Natural killer cell (primary cell): ENCODE results near the gene SYNGR1. TPM values are rescaled to one million over a fixed set of nuclear protein-coding genes. Genes with fewer than 3 reads are reported as not detected.

Experiments used
- ATAC-seq, 3 donors: fragments of 150-1000 bp in 2 of 3; fragments of 200-7000 bp in 1 of 3; cut with Tn5 transposase; 1 replicate in 1 of 3; 2 replicates in 2 of 3; pipeline ENCODE4 v1.10.0; 2021; ENCODE audit warnings: mild to moderate bottlenecking in 2 of 3, moderate library complexity in 2 of 3
- DNase-seq, 2 donors: peaks; one replicate each; pipeline versions ENCODE4 v3.0.0 to v3.0.0-alpha.2; 2013 to 2021; ENCODE audit warnings: mixed read lengths in 1 of 2
- H3K27ac ChIP-seq: one replicate; pipeline ENCODE4 v1.5.1; 2013; ENCODE audit warnings: mild to moderate bottlenecking, low read length
- H3K27me3 ChIP-seq: one replicate; pipeline ENCODE4 v1.6.1; 2013; ENCODE audit warnings: low read length; ENCODE audit not compliant: control insufficient read depth, insufficient read depth
- H3K36me3 ChIP-seq: one replicate; pipeline ENCODE4 v1.6.1; 2013; ENCODE audit warnings: low read length; ENCODE audit not compliant: control insufficient read depth, insufficient read depth
- H3K4me1 ChIP-seq: one replicate; pipeline ENCODE4 v1.6.1; 2013; ENCODE audit warnings: low read length; ENCODE audit not compliant: control insufficient read depth, insufficient read depth
- H3K4me3 ChIP-seq: one replicate; pipeline ENCODE4 v1.5.1; 2013; ENCODE audit warnings: low read length
- H3K9me3 ChIP-seq: one replicate; pipeline ENCODE4 v1.6.1; 2013; ENCODE audit warnings: low read length; ENCODE audit not compliant: control insufficient read depth, insufficient read depth
- H3K27ac Mint-ChIP-seq, 2 donors: one replicate each; pipeline ENCODE4 v1.8.0; 2022; ENCODE audit warnings: mild to moderate bottlenecking in 2 of 2, mixed read lengths in 2 of 2, moderate library complexity in 1 of 2
- H3K27me3 Mint-ChIP-seq, 2 donors: one replicate each; pipeline ENCODE4 v1.8.0; 2022; ENCODE audit warnings: low read depth in 2 of 2, mixed read lengths in 2 of 2
- H3K36me3 Mint-ChIP-seq: one replicate; pipeline ENCODE4 v1.8.0; 2022; ENCODE audit warnings: mixed read lengths
- H3K4me1 Mint-ChIP-seq, 2 donors: one replicate each; pipeline ENCODE4 v1.8.0; 2022; ENCODE audit warnings: mixed read lengths in 2 of 2
- H3K4me3 Mint-ChIP-seq: one replicate; pipeline ENCODE4 v1.8.0; 2022; ENCODE audit warnings: mild to moderate bottlenecking, moderate library complexity, mixed read lengths
- H3K9me3 Mint-ChIP-seq, 2 donors: one replicate each; pipeline ENCODE4 v1.8.0; 2022; ENCODE audit warnings: mixed read lengths in 2 of 2
- WGBS: methylation state at CpG from one replicate; pipeline ENCODE4 v1.1.7; 2013; ENCODE audit warnings: missing lambda C conversion rate; ENCODE audit not compliant: insufficient coverage; 5-methylcytosine and 5-hydroxymethylcytosine counted together
- intact Hi-C: fragments of 100-400 bp; cut with micrococcal nuclease; formaldehyde crosslinking; loops from one replicate; pipeline ENCODE4 v1.14.2; 2022
- total RNA-seq, 4 donors: library from RNA; stranded (reverse); fragments of 120-200 nt in 1 of 4; gene quantifications; one replicate each; pipeline versions ENCODE4 v1.2.3 to v1.2.4, GENCODE V29; 2013 to 2022
- TF ChIP-seq, protein P1 (sequence below): fragments of 200-600 bp; IDR thresholded peaks from one replicate; pipeline ENCODE4 v1.8.0; 2022; ENCODE audit warnings: antibody characterized with exemption

SYNGR1 gene
- total RNA-seq, 3 donors from 2014 or later (not counting 1 experiment from before 2014, with no cell fraction given) = 30.3 to 35.7 (median 31.3) TPM

DNA sequence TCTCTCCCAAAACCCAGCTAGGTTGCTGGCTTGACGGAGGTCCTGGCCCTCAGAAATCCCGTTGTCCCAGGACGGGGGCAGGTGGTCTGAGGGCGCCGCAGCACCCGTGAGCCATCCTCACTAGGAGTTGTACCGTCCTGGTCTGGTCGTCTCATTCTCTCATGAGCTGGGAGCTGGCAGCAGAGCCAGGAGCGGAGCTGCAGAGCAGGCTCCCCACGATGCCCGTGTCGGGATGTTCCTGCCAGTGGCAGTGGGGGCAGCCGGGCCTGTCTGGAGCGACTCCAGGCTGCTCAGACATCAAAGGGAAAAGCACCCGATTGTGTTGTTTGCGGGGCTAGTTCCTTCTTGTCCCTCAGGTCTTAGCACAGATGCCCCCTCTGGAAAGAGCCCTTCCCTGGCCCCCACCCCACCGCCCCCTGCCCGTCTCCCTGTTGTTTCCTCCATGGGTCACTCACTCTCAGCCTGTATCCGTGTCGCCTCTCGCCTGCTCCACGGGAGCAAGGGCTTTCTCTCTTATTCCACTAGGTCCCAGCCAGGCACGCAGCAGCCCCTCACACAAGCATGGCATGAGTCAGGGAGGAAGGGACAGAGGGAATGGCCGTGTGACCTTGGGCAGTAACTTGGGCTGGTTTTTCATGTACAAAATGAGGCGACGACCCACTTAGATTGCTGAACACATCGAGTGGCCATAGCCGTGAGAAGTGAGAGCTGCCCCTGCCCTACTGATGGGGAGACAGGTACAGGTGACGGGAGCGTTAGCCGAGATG is 83.9 kb downstream of the SYNGR1 start:
- Mint-ChIP-seq H3K4me3 (no peak overlapping the region), H3K27me3 (no peaks in the 10 kb centered on the region), H3K4me1 (no peaks in the 10 kb centered on the region), H3K36me3 (no peaks in the 10 kb centered on the region), H3K9me3 (no peaks in the 10 kb centered on the region), H3K27ac (no peak overlapping the region)
- Histone ChIP-seq H3K4me1 (peaks cover 17% of the 10 kb centered on the region), H3K9me3 (no peaks in the 10 kb centered on the region), H3K27me3 (no peaks in the 10 kb centered on the region), H3K4me3 (no peak overlapping the region), H3K27ac (no peak overlapping the region), H3K36me3 (peaks cover 25% of the 10 kb centered on the region)
- intact Hi-C loops = no loop called here
- ATAC-seq = no peak
- WGBS = 93% methylated on average over 29 of the region's 31 CpGs
- no peak for DNase-seq
- TF ChIP-seq, protein P1, sequence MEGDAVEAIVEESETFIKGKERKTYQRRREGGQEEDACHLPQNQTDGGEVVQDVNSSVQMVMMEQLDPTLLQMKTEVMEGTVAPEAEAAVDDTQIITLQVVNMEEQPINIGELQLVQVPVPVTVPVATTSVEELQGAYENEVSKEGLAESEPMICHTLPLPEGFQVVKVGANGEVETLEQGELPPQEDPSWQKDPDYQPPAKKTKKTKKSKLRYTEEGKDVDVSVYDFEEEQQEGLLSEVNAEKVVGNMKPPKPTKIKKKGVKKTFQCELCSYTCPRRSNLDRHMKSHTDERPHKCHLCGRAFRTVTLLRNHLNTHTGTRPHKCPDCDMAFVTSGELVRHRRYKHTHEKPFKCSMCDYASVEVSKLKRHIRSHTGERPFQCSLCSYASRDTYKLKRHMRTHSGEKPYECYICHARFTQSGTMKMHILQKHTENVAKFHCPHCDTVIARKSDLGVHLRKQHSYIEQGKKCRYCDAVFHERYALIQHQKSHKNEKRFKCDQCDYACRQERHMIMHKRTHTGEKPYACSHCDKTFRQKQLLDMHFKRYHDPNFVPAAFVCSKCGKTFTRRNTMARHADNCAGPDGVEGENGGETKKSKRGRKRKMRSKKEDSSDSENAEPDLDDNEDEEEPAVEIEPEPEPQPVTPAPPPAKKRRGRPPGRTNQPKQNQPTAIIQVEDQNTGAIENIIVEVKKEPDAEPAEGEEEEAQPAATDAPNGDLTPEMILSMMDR = no peak

DNA sequence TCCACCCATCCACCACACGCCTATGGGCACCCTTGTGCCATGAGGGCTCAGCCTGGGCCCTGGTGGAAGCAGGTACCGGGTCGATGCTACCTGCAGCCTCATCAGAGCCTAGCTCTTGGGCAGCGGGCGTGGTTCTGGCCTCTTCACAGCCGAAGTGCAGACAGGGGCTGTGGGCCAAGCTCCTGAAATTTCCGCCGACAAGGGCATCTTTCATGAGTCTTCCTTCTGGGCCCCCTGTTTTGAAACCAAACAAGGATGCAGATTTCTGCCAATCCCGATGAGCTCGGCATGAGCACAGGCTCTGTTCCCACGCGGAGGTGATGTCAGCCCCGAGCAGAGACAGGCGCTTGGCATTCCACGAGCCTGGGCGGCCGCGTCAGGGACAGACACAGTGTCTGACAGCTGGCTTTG is 84.5 kb downstream of the SYNGR1 start:
- H3K9me3 Mint-ChIP-seq = no peaks in the 10 kb centered on the region
- 96% methylated on average over 18 of the region's 18 CpGs for WGBS
- intact Hi-C loops = no loop called here

DNA sequence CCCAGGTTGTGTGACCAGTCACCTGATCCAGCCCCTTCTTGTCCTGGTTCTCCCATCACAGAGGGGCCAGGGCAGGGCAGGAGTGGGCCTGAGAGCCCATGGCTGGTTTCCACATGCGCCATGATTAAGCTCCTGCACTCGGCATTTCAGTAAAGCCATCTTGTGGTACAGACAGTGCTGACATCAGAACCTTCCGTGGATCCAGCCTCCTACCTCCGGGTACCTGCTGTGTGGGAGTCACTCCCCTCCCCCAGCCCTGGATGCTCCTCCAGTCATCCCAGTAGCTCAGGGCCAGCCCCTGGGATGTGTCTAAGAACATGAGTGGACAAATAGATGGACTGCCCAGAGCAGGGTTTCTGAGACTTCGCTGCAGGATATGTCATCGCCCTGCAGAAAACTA is 84.9 kb downstream of the SYNGR1 start:
- Histone ChIP-seq H3K9me3 (no peaks in the 10 kb centered on the region), H3K4me1 (peaks cover 10% of the 10 kb centered on the region), H3K27ac (no peak overlapping the region), H3K4me3 (no peak overlapping the region), H3K27me3 (no peaks in the 10 kb centered on the region), H3K36me3 (peaks cover 23% of the 10 kb centered on the region)
- ATAC-seq (no peak), DNase-seq (no peak)
- Mint-ChIP-seq H3K4me1 (no peaks in the 10 kb centered on the region), H3K4me3 (no peak overlapping the region), H3K27ac (no peak overlapping the region), H3K36me3 (no peaks in the 10 kb centered on the region), H3K27me3 (peaks cover 0 to 9% of the 10 kb centered on the region in 2 donors), H3K9me3 (no peaks in the 10 kb centered on the region)
- WGBS = 96% methylated on average over 5 of the region's 6 CpGs
- TF ChIP-seq, protein P1 = no peak
- intact Hi-C loops = no loop called here

More for the DNA sequence above, 84.5 kb downstream of the SYNGR1 start:
- Mint-ChIP-seq H3K4me1 (no peaks in the 10 kb centered on the region), H3K27me3 (peaks cover 0 to 5% of the 10 kb centered on the region in 2 donors), H3K36me3 (no peaks in the 10 kb centered on the region), H3K4me3 (no peak overlapping the region), H3K27ac (no peak overlapping the region)
- TF ChIP-seq, protein P1 = no peak
- ATAC-seq (no peak), DNase-seq (no peak)
- Histone ChIP-seq H3K27ac (no peak overlapping the region), H3K9me3 (no peaks in the 10 kb centered on the region), H3K4me3 (no peak overlapping the region), H3K27me3 (no peaks in the 10 kb centered on the region), H3K36me3 (peaks cover 24% of the 10 kb centered on the region), H3K4me1 (peaks cover 12% of the 10 kb centered on the region)

Other genes with a start within 250 kb of the SYNGR1 start
- 10 to 100 TPM; 49.6 to 52.9 (median 50.0) TPM for gene CBX7, start 197.3 kb upstream of the SYNGR1 start, total RNA-seq
- 1 to 10 TPM in 1 of 3 donors, under 1 TPM in 2; 0.28 to 1.2 (median 0.31) TPM for gene PDGFB, start 105.0 kb upstream of the SYNGR1 start, total RNA-seq
- gene RPL3, start 30.4 kb upstream of the SYNGR1 start, total RNA-seq = 1,000 to 10,000 TPM; 1,534 to 1,757 (median 1,614) TPM
- 10 to 100 TPM; 24.3 to 30.4 (median 24.8) TPM for gene TAB1, start 49.8 kb downstream of the SYNGR1 start, total RNA-seq
- gene MGAT3, start 107.0 kb downstream of the SYNGR1 start, total RNA-seq = 10 to 100 TPM in 1 of 3 donors, under 1 TPM in 2; 0.09 to 13.7 (median 0.11) TPM
- gene MIEF1, start 152.3 kb downstream of the SYNGR1 start, total RNA-seq = 10 to 100 TPM; 16.1 to 27.6 (median 25.1) TPM
- gene ATF4, start 170.6 kb downstream of the SYNGR1 start, total RNA-seq = 100 to 1,000 TPM; 235 to 242 (median 238) TPM
- gene RPS19BP1, start 182.8 kb downstream of the SYNGR1 start, total RNA-seq = 10 to 100 TPM; 56.7 to 66.5 (median 61.3) TPM
- gene CACNA1I, start 220.8 kb downstream of the SYNGR1 start, total RNA-seq = under 1 TPM; 0.05 to 0.83 (median 0.72) TPM